D721Med (cell line): ENCODE measurements around the gene JAM3.

Experiments
- DNase-seq: peaks from one replicate; pipeline ENCODE4 v3.0.0; 2011; ENCODE audit warnings: low spot score; ENCODE audit not compliant: insufficient read length
- FAIRE-seq: peaks from 2 replicates; lab custom pipeline; 2011; peaks lifted over from hg19 to GRCh38; lab: Jason Lieb, UNC
- CTCF ChIP-seq: IDR thresholded peaks from 2 replicates; pipeline ENCODE4 v1.5.1; 2012; ENCODE audit warnings: mild to moderate bottlenecking, control low read depth; ENCODE audit not compliant: insufficient read depth; ENCODE audit errors: missing control alignments

Gene JAM3

DNA sequence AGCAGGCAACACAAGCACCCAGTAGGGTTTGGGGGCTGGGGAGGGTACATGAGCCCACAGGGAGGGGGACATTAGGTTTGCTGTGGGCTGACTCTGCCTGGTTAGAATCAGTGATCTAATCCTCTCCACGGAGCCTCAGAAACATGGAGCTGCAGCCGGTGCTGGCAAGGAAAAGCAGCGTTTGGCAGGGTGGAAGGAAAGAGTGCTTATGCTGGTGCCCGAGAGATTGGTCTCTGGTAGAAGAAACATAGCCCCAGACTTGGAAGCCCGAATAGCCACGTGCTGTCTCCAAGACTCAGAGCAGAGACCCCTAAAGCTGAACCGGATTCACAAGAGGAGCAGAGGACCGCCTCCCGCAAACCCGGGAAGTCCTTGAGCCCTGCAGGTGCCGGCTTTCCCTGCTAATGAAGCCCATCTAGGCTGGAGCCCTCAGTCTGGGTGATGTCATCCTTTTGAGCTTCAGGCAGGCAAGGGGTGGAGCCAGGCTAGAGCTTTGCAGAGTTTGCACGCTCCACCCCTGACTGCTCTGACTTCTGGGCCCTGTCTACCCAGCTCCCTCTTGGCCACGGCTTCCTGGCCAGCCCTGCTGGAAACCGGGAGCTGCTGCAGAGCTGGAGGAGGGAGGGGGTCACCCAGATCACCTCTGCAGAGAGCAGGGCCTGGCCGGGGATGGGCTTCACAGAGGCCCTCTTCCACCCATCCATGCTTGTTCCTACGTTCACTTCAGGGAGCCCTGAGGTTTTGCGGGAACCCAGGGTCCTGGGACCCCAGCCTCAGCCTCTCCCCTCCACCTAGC, 35.0 kb upstream of the JAM3 start:
- peak; percentile 16 for FAIRE-seq
- DNase-seq, result peak; percentile 59
- no peak for TF ChIP-seq CTCF

GRCh38 chr11:134034496-134035381, 34.1 kb upstream of the JAM3 start:
- DNase-seq (no peak), FAIRE-seq (no peak)
- no peak for TF ChIP-seq CTCF

- FAIRE-seq (no peak), DNase-seq (no peak)
- TF ChIP-seq CTCF, result no peak
Observed at GRCh38 chr11:134036492-134037045, 32.3 kb upstream of the JAM3 start.

- DNase-seq (no peak), FAIRE-seq (no peak)
- no peak for TF ChIP-seq CTCF
Observed at GRCh38 chr11:134037046-134037908, 31.6 kb upstream of the JAM3 start.

DNA sequence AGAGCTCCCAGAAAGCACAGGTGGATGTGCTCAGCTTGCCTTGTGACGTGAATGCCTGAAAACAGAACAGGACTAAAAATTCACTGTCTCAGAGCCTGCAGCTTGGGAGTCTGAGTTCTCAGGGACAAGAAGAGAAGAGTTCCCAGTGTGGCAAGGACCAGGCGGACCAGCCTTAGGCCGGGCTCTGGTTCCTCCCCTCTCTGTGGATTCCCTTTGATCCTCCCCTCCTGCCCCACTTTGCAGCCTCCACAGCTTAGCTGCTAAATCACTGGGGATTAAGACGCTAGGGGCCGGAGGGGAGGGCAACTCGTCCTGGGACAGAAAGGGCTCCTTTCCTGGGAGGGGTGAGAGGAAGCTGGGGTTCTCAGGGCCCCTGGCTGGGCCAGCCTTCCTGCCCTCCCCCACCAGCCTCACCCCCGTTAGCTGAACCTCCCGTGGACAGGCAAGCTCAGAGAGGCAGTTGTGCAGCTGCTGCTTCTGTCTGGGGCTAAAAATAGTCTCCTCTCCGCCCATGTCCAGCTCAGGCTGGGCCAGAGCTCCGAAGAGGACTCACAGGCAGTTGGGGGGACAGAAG, 29.9 kb upstream of the JAM3 start:
- no peak for DNase-seq
- no peak for TF ChIP-seq CTCF
- FAIRE-seq, result no peak

GRCh38 chr11:134039726-134040385, 29.0 kb upstream of the JAM3 start:
- no peak for FAIRE-seq
- DNase-seq, result no peak
- no peak for TF ChIP-seq CTCF
